HL-60 (cell line): Measurements from ENCODE around the gene SLC16A7.

Experiments
- CTCF ChIP-seq: IDR thresholded peaks from one replicate; pipeline ENCODE4 v1.5.1; 2011; ENCODE audit warnings: low read length, control low read depth, inconsistent platforms; ENCODE audit not compliant: insufficient read depth
- GABPA ChIP-seq: IDR thresholded peaks from 2 replicates; pipeline ENCODE4 v1.6.1; 2012; ENCODE audit warnings: low read depth
- POLR2AphosphoS5 ChIP-seq: IDR thresholded peaks from 2 replicates; pipeline ENCODE4 v1.6.1; 2012; ENCODE audit warnings: low read depth
- REST ChIP-seq: IDR thresholded peaks from 2 replicates; pipeline ENCODE4 v1.6.1; 2012; ENCODE audit warnings: low read depth; ENCODE audit not compliant: insufficient replicate concordance

GRCh38 chr12:59657266-59657665 is 61.4 kb downstream of the SLC16A7 start:
- TF ChIP-seq CTCF (no peak), POLR2AphosphoS5 (no peak), REST (no peak), GABPA (no peak)
